ENCODE measurements around the gene BACH2. TPM values are rescaled to one million over a fixed set of nuclear protein-coding genes. Genes with fewer than 3 reads are reported as not detected.

The BACH2 gene
- total and polyA plus RNA-seq, 10 of the 15 experiments (the other 5 are each of a cell fraction or from before 2014, with no cell fraction given) = 0.03 to 0.28 (median 0.04) TPM; not detected in 3

- ChIA-PET CTCF (interaction anchor here (0.6 kb wide), 1 partner anchor 739 kb away, joined by 3 read pairs; no protein-coding TSS in a partner anchor), POLR2A (no interaction called here), SMC1A (ENCODE audit: uncharacterized antibody, unreplicated experiment) (no interaction called here), RAD21 (ENCODE audit: unreplicated experiment) (no interaction called here)
- Histone ChIP-seq H3K4me2 (ENCODE audit: control insufficient read depth, insufficient read depth) (no peak overlapping the region), H4K20me1 (ENCODE audit: control insufficient read depth, insufficient read depth) (no peaks in the 10 kb centered on the region), H3K9me3 (replicated peaks; ENCODE audit: control insufficient read depth, insufficient read depth, low read length) (no peaks in the 10 kb centered on the region), H2AFZ (ENCODE audit: control insufficient read depth, low read depth, low read length) (no peak overlapping the region), H3K79me2 (ENCODE audit: control insufficient read depth, insufficient read depth, low read length) (no peaks in the 10 kb centered on the region), H3K9ac (ENCODE audit: control insufficient read depth, insufficient read depth, low read length) (no peak overlapping the region), H3K27ac (ENCODE audit: control insufficient read depth, insufficient read depth) (no peak overlapping the region), H3K27me3 (replicated peaks in 1 of 2; ENCODE audit: control insufficient read depth in 2 of 2, insufficient read depth in 2 of 2, low read length in 1 of 2) (no peaks in the 10 kb centered on the region; a peak in 1 of 4 replicates), H3K4me3 (no peak overlapping the region), H3K4me1 (ENCODE audit: control insufficient read depth, insufficient read depth, low read length) (no peaks in the 10 kb centered on the region), H3K36me3 (ENCODE audit: control insufficient read depth in 2 of 2, insufficient read depth in 2 of 2, low read length in 1 of 2) (no peaks in the 10 kb centered on the region)
- in situ Hi-C loops (cut with MboI) = no loop called here
- DNase-seq (ENCODE audit: low read depth, low spot score) = no peak
- no peak for FAIRE-seq
- BruUV-seq (replicated peaks) = no TSS peak
- intact Hi-C loops (cut with micrococcal nuclease; ENCODE audit: unreplicated experiment) = no loop called here
- no peak for ATAC-seq
- 48% methylated on average over 8 of the region's 8 CpGs for WGBS (ENCODE audit: insufficient coverage, insufficient replicate concordance, low lambda C conversion rate, missing lambda C conversion rate)
- no peak for TF ChIP-seq TAF1 (IDR thresholded peaks at IDR 0.05; ENCODE audit: borderline replicate concordance, low read depth, low read length)
- no peak for TF ChIP-seq ZNF622 (IDR thresholded peaks at IDR 0.05)
- TF ChIP-seq CREB1 (IDR thresholded peaks at IDR 0.05; ENCODE audit: low read depth) = no peak
- no peak for TF ChIP-seq ATF2 (IDR thresholded peaks at IDR 0.05; ENCODE audit: low read length)
- TF ChIP-seq SIX5 (IDR thresholded peaks at IDR 0.05; ENCODE audit: low read depth, low read length, severe bottlenecking) = no peak
- no peak for TF ChIP-seq ZNF687 (IDR thresholded peaks at IDR 0.05)
- no peak for TF ChIP-seq ESRRA (IDR thresholded peaks at IDR 0.05; ENCODE audit: low read length)
- no peak for TF ChIP-seq YY1 (IDR thresholded peaks at IDR 0.05; ENCODE audit: low read depth, low read length)
- no peak for TF ChIP-seq SKIL (IDR thresholded peaks at IDR 0.05; ENCODE audit: low read depth, poor library complexity, severe bottlenecking)
- no peak for TF ChIP-seq ZZZ3 (IDR thresholded peaks at IDR 0.05; ENCODE audit: control insufficient read depth, insufficient read length, low read depth)
- TF ChIP-seq SMC3 (IDR thresholded peaks at IDR 0.05; ENCODE audit: borderline replicate concordance, low read length) = no peak
- TF ChIP-seq REST (IDR thresholded peaks at IDR 0.05; ENCODE audit: low read depth, low read length) = no peak
- TF ChIP-seq MEF2A (IDR thresholded peaks at IDR 0.05; ENCODE audit: insufficient read depth, low read depth, low read length) = no peak
These were observed 141.7 kb downstream of the BACH2 start for GRCh38 chr6:90154755-90155470.
